ENCODE data around the gene PIGM.

PIGM gene

GRCh38 chr1:160017592-160017991 lies 14.2 kb downstream of the PIGM start:
- no peak for DNase-seq (ENCODE audit: low read depth in 1 of 2, low spot score in 1 of 2)
- TF ChIP-seq SPI1 (IDR thresholded peaks at IDR 0.05; ENCODE audit: borderline replicate concordance, low read depth), result no peak
- TF ChIP-seq REST (IDR thresholded peaks at IDR 0.05; ENCODE audit: insufficient replicate concordance, low read depth), result no peak
- no peak for TF ChIP-seq POLR2AphosphoS5 (IDR thresholded peaks at IDR 0.05; ENCODE audit: low read depth)
- no peak for TF ChIP-seq CTCF (IDR thresholded peaks at IDR 0.05; ENCODE audit: insufficient read depth, low read length)
- TF ChIP-seq GABPA (IDR thresholded peaks at IDR 0.05; ENCODE audit: low read depth), result no peak
- Histone ChIP-seq H3K27ac (replicated peaks) (no peak overlapping the region), H3K4me3 (replicated peaks; ENCODE audit: insufficient read depth, low read length) (no peak overlapping the region), H3K27me3 (ENCODE audit: insufficient read depth, poor library complexity, severe bottlenecking) (no peaks in the 10 kb centered on the region)

GRCh38 chr1:160011781-160012180 lies 20.0 kb downstream of the PIGM start:
- TF ChIP-seq CTCF (IDR thresholded peaks at IDR 0.05; ENCODE audit: insufficient read depth, low read length), result no peak
- TF ChIP-seq SPI1 (IDR thresholded peaks at IDR 0.05; ENCODE audit: borderline replicate concordance, low read depth), result no peak
- no peak for TF ChIP-seq POLR2AphosphoS5 (IDR thresholded peaks at IDR 0.05; ENCODE audit: low read depth)
- no peak for TF ChIP-seq GABPA (IDR thresholded peaks at IDR 0.05; ENCODE audit: low read depth)
- TF ChIP-seq REST (IDR thresholded peaks at IDR 0.05; ENCODE audit: insufficient replicate concordance, low read depth), result no peak
- no peak overlapping the region for H3K27ac ChIP-seq (replicated peaks)
- no peaks in the 10 kb centered on the region for H3K27me3 ChIP-seq (ENCODE audit: insufficient read depth, poor library complexity, severe bottlenecking)
- no peak overlapping the region for H3K4me3 ChIP-seq (replicated peaks; ENCODE audit: insufficient read depth, low read length)
- no peak for DNase-seq (ENCODE audit: low read depth in 1 of 2, low spot score in 1 of 2)

- TF ChIP-seq SPI1 (IDR thresholded peaks at IDR 0.05; ENCODE audit: borderline replicate concordance, low read depth) (no peak), GABPA (IDR thresholded peaks at IDR 0.05; ENCODE audit: low read depth) (no peak)
- H3K27me3 ChIP-seq (ENCODE audit: insufficient read depth, poor library complexity, severe bottlenecking), result no peaks in the 10 kb centered on the region
- H3K4me3 ChIP-seq (replicated peaks; ENCODE audit: insufficient read depth, low read length), result no peak overlapping the region
- no peak for DNase-seq (ENCODE audit: low read depth in 1 of 2, low spot score in 1 of 2)
- no peak overlapping the region for H3K27ac ChIP-seq (replicated peaks)
These were observed 22.0 kb downstream of the PIGM start for GRCh38 chr1:160009801-160010200.

GRCh38 chr1:160009081-160009480 lies 22.7 kb downstream of the PIGM start:
- Histone ChIP-seq H3K27ac (replicated peaks) (no peak overlapping the region), H3K4me3 (replicated peaks; ENCODE audit: insufficient read depth, low read length) (no peak overlapping the region), H3K27me3 (ENCODE audit: insufficient read depth, poor library complexity, severe bottlenecking) (no peaks in the 10 kb centered on the region)
- TF ChIP-seq REST (IDR thresholded peaks at IDR 0.05; ENCODE audit: insufficient replicate concordance, low read depth) (no peak), POLR2AphosphoS5 (IDR thresholded peaks at IDR 0.05; ENCODE audit: low read depth) (no peak), CTCF (IDR thresholded peaks at IDR 0.05; ENCODE audit: insufficient read depth, low read length) (no peak), SPI1 (IDR thresholded peaks at IDR 0.05; ENCODE audit: borderline replicate concordance, low read depth) (no peak), GABPA (IDR thresholded peaks at IDR 0.05; ENCODE audit: low read depth) (no peak)
- peak in 1 of 2 experiments; percentile 6 for DNase-seq (ENCODE audit: low read depth in 1 of 2, low spot score in 1 of 2)
